Esophagus squamous epithelium (tissue), 5 donors: ENCODE measurements around the gene NRXN3. TPM values are rescaled to one million over a fixed set of nuclear protein-coding genes. Genes with fewer than 3 reads are reported as not detected.

Experiments
- DNase-seq: peaks from one replicate; lab custom pipeline; 2025; lab: John Stamatoyannopoulos, UW
- H3K27ac ChIP-seq, 4 donors: fragments of 200-600 bp; sonication (generic); one replicate each; pipeline ENCODE4 v1.5.1; 2016 to 2019; ENCODE audit warnings: mild to moderate bottlenecking in 1 of 4
- H3K27me3 ChIP-seq, 4 donors: fragments of 200-600 bp; sonication (generic); 1 replicate in 3 of 4; 2 replicates in 1 of 4; pipeline versions ENCODE4 v1.5.1 to v1.6.0; 2017 to 2021; ENCODE audit warnings: antibody characterized with exemption in 1 of 4
- H3K36me3 ChIP-seq, 3 donors: fragments of 200-600 bp; sonication (generic); one replicate each; pipeline ENCODE4 v1.5.1; 2016 to 2019
- H3K4me1 ChIP-seq, 3 donors: fragments of 200-600 bp; sonication (generic); one replicate each; pipeline ENCODE4 v1.5.1; 2017 to 2019
- H3K4me3 ChIP-seq, 4 donors: fragments of 200-600 bp; sonication (generic); 1 replicate in 3 of 4; 2 replicates in 1 of 4; pipeline ENCODE4 v1.5.1; 2016 to 2019; ENCODE audit warnings: mild to moderate bottlenecking in 2 of 4, moderate library complexity in 1 of 4
- H3K9me3 ChIP-seq, 3 donors: fragments of 200-600 bp; sonication (generic); one replicate each; pipeline ENCODE4 v1.5.1; 2016 to 2019
- POLR2A ChIP-seq, 4 donors: fragments of 450-650 bp; IDR thresholded peaks; one replicate each; pipeline ENCODE4 v1.6.1; 2017; ENCODE audit warnings: antibody characterized with exemption in 4 of 4, mild to moderate bottlenecking in 4 of 4, moderate library complexity in 3 of 4
- WGBS, 2 donors: methylation state at CpG; one replicate each; pipeline ENCODE4 v1.1.5; 2018; 5-methylcytosine and 5-hydroxymethylcytosine counted together
- intact Hi-C: fragments of 100-400 bp; cut with DNase I; formaldehyde crosslinking; loops from one replicate; pipeline ENCODE4 v1.15.0; 2022
- total RNA-seq, 4 donors: library from RNA; depleted of rRNA; stranded (reverse); fragments of >200 nt; gene quantifications; one replicate each; pipeline ENCODE4 v1.1.0, GENCODE V29; 2016
- TF ChIP-seq, protein P1 (sequence below), 6 experiments: fragments of 450-650 bp in 4 of 6; fragments of 200-600 bp in 2 of 6; sonication (generic) in 2 of 6; IDR thresholded peaks; one replicate each; pipeline ENCODE4 v1.5.1; 2016 to 2019; ENCODE audit warnings: antibody characterized with exemption in 6 of 6, mild to moderate bottlenecking in 4 of 6, moderate library complexity in 4 of 6
- donor health status: DM: yes; HTN: yes; CAD: no.

The NRXN3 gene
- total RNA-seq, 4 donors from 2014 or later, result 0.30 to 15.8 (median 1.5) TPM

DNA sequence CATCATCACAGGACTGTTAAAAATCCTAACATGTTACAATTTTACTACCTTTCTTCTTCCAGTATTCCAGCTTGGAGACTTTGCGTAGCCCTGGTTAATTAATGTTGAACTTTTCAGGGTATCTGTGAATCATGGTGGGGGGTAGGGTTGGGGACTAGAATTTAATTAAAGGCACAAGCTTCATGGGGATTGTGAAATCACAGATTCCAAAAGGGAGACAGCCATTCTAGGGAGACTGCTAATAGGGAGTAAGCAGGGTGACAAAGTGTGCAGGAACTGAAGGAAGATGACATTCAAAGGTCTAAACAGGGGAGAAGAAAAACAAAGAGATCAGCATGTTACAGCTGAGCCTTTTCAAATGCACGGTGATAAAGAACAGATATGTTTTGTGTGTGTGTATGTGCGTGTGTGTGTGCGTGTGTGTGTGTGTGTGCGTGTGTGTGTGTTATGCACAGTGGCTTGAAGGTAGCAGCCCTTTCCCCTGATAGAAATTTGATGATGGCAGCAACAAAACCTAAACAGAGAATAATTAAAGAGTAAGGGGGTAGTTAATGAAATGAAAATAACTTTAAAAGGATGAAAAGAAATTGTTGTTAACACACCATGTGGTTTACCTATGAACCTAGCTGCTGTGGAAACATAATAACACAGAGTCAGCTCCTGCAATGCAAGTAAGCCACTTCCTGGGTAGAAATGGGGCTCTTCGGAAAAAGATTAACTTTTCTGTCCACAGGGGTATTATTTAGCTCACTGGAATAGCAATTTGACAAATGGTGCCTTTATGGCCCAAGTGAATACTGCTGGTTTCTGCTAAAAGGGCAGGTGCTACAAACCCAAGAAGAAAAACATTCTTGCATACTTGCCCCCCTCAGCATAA is 1459.5 kb downstream of the NRXN3 start:
- no peak for DNase-seq
- H3K36me3 ChIP-seq, result no peaks in the 10 kb centered on the region
- WGBS, 2 donors, result 75 to 77% methylated on average over 6 of the region's 6 CpGs

DNA sequence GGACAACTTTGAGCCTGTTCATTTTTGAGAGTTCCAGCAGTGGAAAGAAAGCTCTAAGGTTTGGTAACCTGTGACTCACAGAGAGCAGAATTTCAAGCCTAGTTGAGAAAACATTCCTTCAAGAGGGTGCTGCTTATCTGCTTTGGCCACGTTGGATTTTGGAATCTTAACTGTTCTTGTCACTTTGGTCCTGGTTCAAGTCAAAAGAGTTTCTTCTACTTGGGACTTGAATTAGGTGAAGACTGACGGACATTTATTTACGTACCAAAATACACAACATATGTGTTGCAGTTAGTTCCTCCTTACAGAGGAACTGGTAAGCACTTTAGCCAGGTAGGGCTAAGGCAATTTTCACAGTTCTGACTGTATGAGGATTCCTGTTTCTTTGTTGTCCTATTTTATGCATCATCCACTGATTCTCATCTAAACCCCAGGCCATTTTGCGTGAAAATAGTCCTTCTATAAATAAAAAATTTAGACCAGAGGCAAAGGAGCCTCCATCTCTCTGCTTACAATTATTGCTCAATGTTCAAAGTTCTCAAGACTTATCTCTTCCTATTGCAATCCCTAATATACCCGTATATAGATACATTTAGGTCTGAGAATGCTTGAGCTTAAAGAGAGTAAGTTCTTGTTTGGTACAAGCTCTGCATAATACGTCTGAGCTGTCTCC is 1460.3 kb downstream of the NRXN3 start:
- intact Hi-C loops, result no loop called here
- Histone ChIP-seq H3K4me3 (no peak overlapping the region), H3K27me3 (no peaks in the 10 kb centered on the region), H3K36me3 (no peaks in the 10 kb centered on the region), H3K27ac (no peak overlapping the region), H3K9me3 (peaks cover 0 to 7% (median 0%) of the 10 kb centered on the region in 3 donors), H3K4me1 (no peaks in the 10 kb centered on the region)
- WGBS, 2 donors, result 73 to 80% methylated on average over 6 of the region's 6 CpGs
- DNase-seq, result no peak
- TF ChIP-seq, protein P1, sequence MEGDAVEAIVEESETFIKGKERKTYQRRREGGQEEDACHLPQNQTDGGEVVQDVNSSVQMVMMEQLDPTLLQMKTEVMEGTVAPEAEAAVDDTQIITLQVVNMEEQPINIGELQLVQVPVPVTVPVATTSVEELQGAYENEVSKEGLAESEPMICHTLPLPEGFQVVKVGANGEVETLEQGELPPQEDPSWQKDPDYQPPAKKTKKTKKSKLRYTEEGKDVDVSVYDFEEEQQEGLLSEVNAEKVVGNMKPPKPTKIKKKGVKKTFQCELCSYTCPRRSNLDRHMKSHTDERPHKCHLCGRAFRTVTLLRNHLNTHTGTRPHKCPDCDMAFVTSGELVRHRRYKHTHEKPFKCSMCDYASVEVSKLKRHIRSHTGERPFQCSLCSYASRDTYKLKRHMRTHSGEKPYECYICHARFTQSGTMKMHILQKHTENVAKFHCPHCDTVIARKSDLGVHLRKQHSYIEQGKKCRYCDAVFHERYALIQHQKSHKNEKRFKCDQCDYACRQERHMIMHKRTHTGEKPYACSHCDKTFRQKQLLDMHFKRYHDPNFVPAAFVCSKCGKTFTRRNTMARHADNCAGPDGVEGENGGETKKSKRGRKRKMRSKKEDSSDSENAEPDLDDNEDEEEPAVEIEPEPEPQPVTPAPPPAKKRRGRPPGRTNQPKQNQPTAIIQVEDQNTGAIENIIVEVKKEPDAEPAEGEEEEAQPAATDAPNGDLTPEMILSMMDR (IDR thresholded peaks at IDR 0.05), result no peak
- TF ChIP-seq POLR2A (IDR thresholded peaks at IDR 0.05), result no peak

More for the DNA sequence above, 1459.5 kb downstream of the NRXN3 start:
- Histone ChIP-seq H3K4me1 (no peaks in the 10 kb centered on the region), H3K4me3 (no peak overlapping the region), H3K27ac (no peak overlapping the region), H3K9me3 (peaks cover 0 to 7% (median 0%) of the 10 kb centered on the region in 3 donors), H3K27me3 (no peaks in the 10 kb centered on the region)
- TF ChIP-seq, protein P1 (IDR thresholded peaks at IDR 0.05), result no peak
- no peak for TF ChIP-seq POLR2A (IDR thresholded peaks at IDR 0.05)
- intact Hi-C loops, result no loop called here

DNA sequence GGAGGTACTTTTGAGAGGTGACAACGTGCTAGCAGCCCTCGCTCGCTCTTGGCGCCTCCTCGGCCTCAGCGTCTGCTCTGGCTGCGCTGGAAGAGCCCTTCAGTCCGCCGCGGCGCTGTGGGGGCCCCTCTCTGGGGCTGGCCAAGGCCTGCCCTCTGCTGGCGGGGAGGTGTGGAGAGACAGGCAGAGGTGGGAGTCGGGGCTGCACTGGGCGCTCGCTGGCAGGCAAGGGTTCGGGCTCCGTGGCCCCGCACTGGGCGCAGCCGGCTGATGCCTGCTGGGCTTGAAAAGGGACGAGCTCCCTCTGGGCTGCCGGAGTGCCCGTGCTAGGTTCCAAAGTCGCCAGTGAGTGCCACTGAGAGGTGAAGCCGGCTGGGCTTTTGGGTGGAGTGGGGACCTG is 1461.1 kb downstream of the NRXN3 start:
- Histone ChIP-seq H3K4me3 (no peak overlapping the region), H3K27me3 (no peaks in the 10 kb centered on the region), H3K4me1 (no peaks in the 10 kb centered on the region), H3K27ac (no peak overlapping the region), H3K36me3 (no peaks in the 10 kb centered on the region), H3K9me3 (peaks cover 0 to 7% (median 0%) of the 10 kb centered on the region in 3 donors)
- intact Hi-C loops, result no loop called here
- no peak for DNase-seq
- WGBS, 2 donors, result 53 to 94% methylated on average over 3 to 8 of the region's 25 CpGs
- TF ChIP-seq POLR2A (IDR thresholded peaks at IDR 0.05), result no peak
- TF ChIP-seq, protein P1 (IDR thresholded peaks at IDR 0.05), result no peak

DNA sequence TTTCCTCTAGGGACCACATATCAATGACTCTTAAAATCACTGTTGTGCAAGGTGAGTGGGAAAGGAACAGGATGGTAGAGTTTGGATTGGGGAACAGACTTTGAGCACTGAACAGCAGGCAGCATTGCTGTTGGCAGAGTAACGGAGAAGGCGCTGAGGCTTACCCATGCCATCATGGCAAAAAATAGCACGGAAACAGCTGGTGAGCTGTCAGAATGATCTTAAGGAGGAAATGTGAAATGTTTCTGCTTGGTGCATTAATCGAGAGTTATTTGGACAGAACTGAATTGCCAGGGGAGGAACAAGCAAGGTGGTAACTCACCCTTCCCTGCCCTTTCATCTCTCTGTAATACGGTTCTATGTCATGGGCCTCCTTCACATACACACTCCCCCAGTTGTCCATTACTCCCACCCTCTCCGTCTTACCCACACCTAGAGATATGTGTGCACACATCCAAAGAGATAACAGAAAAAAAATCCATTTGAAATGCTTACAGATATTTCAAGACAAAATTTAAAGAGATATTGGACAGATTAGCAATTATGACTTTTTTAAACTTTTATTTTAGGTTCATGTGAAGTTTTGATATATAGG is 1468.6 kb downstream of the NRXN3 start:
- WGBS, 2 donors, result 70 to 78% methylated on average over 6 of the region's 6 CpGs
- no peak for DNase-seq
- no peak overlapping the region for H3K27ac ChIP-seq
- TF ChIP-seq POLR2A (IDR thresholded peaks at IDR 0.05), result no peak
- TF ChIP-seq, protein P1 (IDR thresholded peaks at IDR 0.05), result no peak
- intact Hi-C loops, result no loop called here
- H3K9me3 ChIP-seq, result no peaks in the 10 kb centered on the region
- H3K4me1 ChIP-seq, result no peaks in the 10 kb centered on the region
- H3K36me3 ChIP-seq, result no peaks in the 10 kb centered on the region
- no peaks in the 10 kb centered on the region for H3K27me3 ChIP-seq
- H3K4me3 ChIP-seq, result no peak overlapping the region
